WTC11 (cell line): ENCODE data around the gene LRCH4. TPM values are rescaled to one million over a fixed set of nuclear protein-coding genes. Genes with fewer than 3 reads are reported as not detected.

Experiments
- ATAC-seq: fragments of 200-7000 bp; cut with Tn5 transposase; 2 replicates; pipeline ENCODE4 v1.10.0; 2021; ENCODE audit warnings: mild to moderate bottlenecking, moderate library complexity
- CTCF ChIA-PET: fragments of 300-600 bp; sonication (Branson Sonifier 250); formaldehyde crosslinking; loops from one replicate; lab custom pipeline; 2021; ENCODE audit warnings: antibody characterized with exemption; lab: Charles Lee
- POLR2A ChIA-PET: fragments of 350-600 bp; sonication (Branson Sonifier 250); formaldehyde crosslinking; loops from one replicate; lab custom pipeline; 2021; ENCODE audit warnings: antibody characterized with exemption; lab: Charles Lee
- DNase-seq: peaks from one replicate; pipeline ENCODE4 v3.0.0; 2021; ENCODE audit warnings: low spot score
- H3K27ac Mint-ChIP-seq: 2 replicates; pipeline ENCODE4 v1.8.0; 2021; ENCODE audit warnings: mixed read lengths
- H3K27me3 Mint-ChIP-seq: 2 replicates; pipeline ENCODE4 v1.8.0; 2021; ENCODE audit warnings: low read depth, mild to moderate bottlenecking, moderate library complexity, mixed read lengths
- H3K36me3 Mint-ChIP-seq: 2 replicates; pipeline ENCODE4 v1.8.0; 2021; ENCODE audit warnings: mixed read lengths
- H3K4me1 Mint-ChIP-seq: 2 replicates; pipeline ENCODE4 v1.8.0; 2022; ENCODE audit warnings: mixed read lengths
- H3K4me3 Mint-ChIP-seq: 2 replicates; pipeline ENCODE4 v1.8.0; 2021; ENCODE audit warnings: mild to moderate bottlenecking, moderate library complexity, mixed read lengths
- H3K9me3 Mint-ChIP-seq: 2 replicates; pipeline ENCODE4 v1.8.0; 2021; ENCODE audit warnings: mixed read lengths
- E2F4 ChIP-seq: sonication (generic); formaldehyde crosslinking; IDR thresholded peaks from 2 replicates; pipeline ENCODE4 v1.8.1; 2022; ENCODE audit warnings: low read depth, mild to moderate bottlenecking, moderate library complexity, missing genetic modification reagents, borderline replicate concordance
- ERG ChIP-seq: fragments of 250-450 bp; sonication (Bioruptor Pico); IDR thresholded peaks from 2 replicates; pipeline ENCODE4 v1.8.0; 2021; ENCODE audit warnings: mild to moderate bottlenecking
- NFATC4 ChIP-seq: fragments of 250-450 bp; sonication (Bioruptor Pico); IDR thresholded peaks from 2 replicates; pipeline ENCODE4 v1.9.0; 2021; ENCODE audit warnings: mild to moderate bottlenecking
- NR1H2 ChIP-seq: sonication (generic); formaldehyde crosslinking; IDR thresholded peaks from 2 replicates; pipeline ENCODE4 v1.9.0; 2021; ENCODE audit warnings: mild to moderate bottlenecking, moderate library complexity, missing genetic modification reagents
- RELA ChIP-seq: sonication (generic); formaldehyde crosslinking; IDR thresholded peaks from 2 replicates; pipeline ENCODE4 v1.8.1; 2022; ENCODE audit warnings: missing genetic modification reagents, mild to moderate bottlenecking, borderline replicate concordance
- RORB ChIP-seq: fragments of 250-450 bp; sonication (Bioruptor Pico); IDR thresholded peaks from 2 replicates; pipeline ENCODE4 v1.9.0; 2021; ENCODE audit warnings: mild to moderate bottlenecking
- SMAD4 ChIP-seq: sonication (generic); formaldehyde crosslinking; IDR thresholded peaks from 2 replicates; pipeline ENCODE4 v1.8.0; 2022; ENCODE audit warnings: mild to moderate bottlenecking, missing genetic modification reagents
- TP53 ChIP-seq: sonication (generic); formaldehyde crosslinking; IDR thresholded peaks from 2 replicates; pipeline ENCODE4 v1.8.1; 2023; ENCODE audit warnings: mild to moderate bottlenecking, missing genetic modification reagents
- USF1 ChIP-seq: sonication (generic); formaldehyde crosslinking; IDR thresholded peaks from 2 replicates; pipeline ENCODE4 v1.8.0; 2022; ENCODE audit warnings: mild to moderate bottlenecking, missing genetic modification reagents
- ZNF138 ChIP-seq: sonication (generic); formaldehyde crosslinking; conservative IDR thresholded peaks from 2 replicates; pipeline ENCODE4 v1.8.1; 2022; ENCODE audit warnings: mild to moderate bottlenecking, moderate library complexity, missing genetic modification reagents
- ZNF317 ChIP-seq: sonication (generic); formaldehyde crosslinking; IDR thresholded peaks from 2 replicates; pipeline ENCODE4 v1.8.1; 2023; ENCODE audit warnings: low read depth, mild to moderate bottlenecking, moderate library complexity, missing genetic modification reagents, borderline replicate concordance
- total RNA-seq: library from RNA; stranded (reverse); gene quantifications from 3 replicates; pipeline ENCODE4 v1.2.3, GENCODE V29; 2021
- TF ChIP-seq, protein P1 (sequence below): sonication (generic); formaldehyde crosslinking; IDR thresholded peaks from 2 replicates; pipeline ENCODE4 v1.8.1; 2023; ENCODE audit warnings: mild to moderate bottlenecking, missing genetic modification reagents
- TF ChIP-seq, protein P2 (sequence below): sonication (generic); formaldehyde crosslinking; IDR thresholded peaks from 2 replicates; pipeline ENCODE4 v1.8.1; 2023; ENCODE audit warnings: mild to moderate bottlenecking, moderate library complexity, missing genetic modification reagents
- TF ChIP-seq, protein P3 (sequence below): sonication (generic); formaldehyde crosslinking; IDR thresholded peaks from 2 replicates; pipeline ENCODE4 v1.8.0; 2022; ENCODE audit warnings: mild to moderate bottlenecking, missing genetic modification reagents
- TF ChIP-seq, protein P4 (sequence below): sonication (generic); formaldehyde crosslinking; conservative IDR thresholded peaks from 2 replicates; pipeline ENCODE4 v1.8.1; 2023; ENCODE audit warnings: mild to moderate bottlenecking, low read depth, missing genetic modification reagents, moderate library complexity
- TF ChIP-seq, protein P5 (sequence below): fragments of 250-450 bp; sonication (Bioruptor Pico); IDR thresholded peaks from 2 replicates; pipeline ENCODE4 v1.9.0; 2021; ENCODE audit warnings: mild to moderate bottlenecking
- TF ChIP-seq, protein P6 (sequence below): sonication (generic); formaldehyde crosslinking; IDR thresholded peaks from 2 replicates; pipeline ENCODE4 v1.8.1; 2023; ENCODE audit warnings: mild to moderate bottlenecking, missing genetic modification reagents, borderline replicate concordance

LRCH4 gene
- total RNA-seq, 1 experiment from 2014 or later, result 56.7 TPM

- DNase-seq (no peak), ATAC-seq (no peak)
- peaks cover 20% of the 10 kb centered on the region for H3K27me3 Mint-ChIP-seq
- H3K27ac Mint-ChIP-seq, result peak overlapping the region; percentile 20; the same call in 1 of the 2 replicates
- no peaks in the 10 kb centered on the region for H3K36me3 Mint-ChIP-seq
- peaks cover 7% of the 10 kb centered on the region for H3K4me1 Mint-ChIP-seq
- no peak overlapping the region for H3K4me3 Mint-ChIP-seq
- ChIA-PET POLR2A (interaction anchor here (1.4 kb wide), 1 partner anchor 12 kb away, joined by 8 read pairs; the partner anchor contains the start of gene MOSPD3), CTCF (interaction anchor here (0.7 to 1.0 kb wide), 3 partner anchors 12 to 81 kb away, joined by 3 read pairs; partner anchors contain the start of gene MOSPD3)
- H3K9me3 Mint-ChIP-seq, result no peaks in the 10 kb centered on the region
- TF ChIP-seq, protein P1, sequence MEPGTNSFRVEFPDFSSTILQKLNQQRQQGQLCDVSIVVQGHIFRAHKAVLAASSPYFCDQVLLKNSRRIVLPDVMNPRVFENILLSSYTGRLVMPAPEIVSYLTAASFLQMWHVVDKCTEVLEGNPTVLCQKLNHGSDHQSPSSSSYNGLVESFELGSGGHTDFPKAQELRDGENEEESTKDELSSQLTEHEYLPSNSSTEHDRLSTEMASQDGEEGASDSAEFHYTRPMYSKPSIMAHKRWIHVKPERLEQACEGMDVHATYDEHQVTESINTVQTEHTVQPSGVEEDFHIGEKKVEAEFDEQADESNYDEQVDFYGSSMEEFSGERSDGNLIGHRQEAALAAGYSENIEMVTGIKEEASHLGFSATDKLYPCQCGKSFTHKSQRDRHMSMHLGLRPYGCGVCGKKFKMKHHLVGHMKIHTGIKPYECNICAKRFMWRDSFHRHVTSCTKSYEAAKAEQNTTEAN (CRISPR knock-in tag), result no peak
- TF ChIP-seq SMAD4 (CRISPR knock-in tag) (no peak), ERG (CRISPR knock-in tag) (no peak), E2F4 (no peak), RORB (CRISPR knock-in tag) (no peak), USF1 (CRISPR knock-in tag) (no peak), TP53 (CRISPR knock-in tag) (no peak), NFATC4 (CRISPR knock-in tag) (no peak), ZNF138 (CRISPR knock-in tag) (no peak), RELA (CRISPR knock-in tag) (no peak), NR1H2 (CRISPR knock-in tag) (no peak), ZNF317 (CRISPR knock-in tag) (no peak)
- TF ChIP-seq, protein P2, sequence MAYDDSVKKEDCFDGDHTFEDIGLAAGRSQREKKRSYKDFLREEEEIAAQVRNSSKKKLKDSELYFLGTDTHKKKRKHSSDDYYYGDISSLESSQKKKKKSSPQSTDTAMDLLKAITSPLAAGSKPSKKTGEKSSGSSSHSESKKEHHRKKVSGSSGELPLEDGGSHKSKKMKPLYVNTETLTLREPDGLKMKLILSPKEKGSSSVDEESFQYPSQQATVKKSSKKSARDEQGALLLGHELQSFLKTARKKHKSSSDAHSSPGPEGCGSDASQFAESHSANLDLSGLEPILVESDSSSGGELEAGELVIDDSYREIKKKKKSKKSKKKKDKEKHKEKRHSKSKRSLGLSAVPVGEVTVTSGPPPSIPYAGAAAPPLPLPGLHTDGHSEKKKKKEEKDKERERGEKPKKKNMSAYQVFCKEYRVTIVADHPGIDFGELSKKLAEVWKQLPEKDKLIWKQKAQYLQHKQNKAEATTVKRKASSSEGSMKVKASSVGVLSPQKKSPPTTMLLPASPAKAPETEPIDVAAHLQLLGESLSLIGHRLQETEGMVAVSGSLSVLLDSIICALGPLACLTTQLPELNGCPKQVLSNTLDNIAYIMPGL (CRISPR knock-in tag), result no peak
- TF ChIP-seq, protein P3, sequence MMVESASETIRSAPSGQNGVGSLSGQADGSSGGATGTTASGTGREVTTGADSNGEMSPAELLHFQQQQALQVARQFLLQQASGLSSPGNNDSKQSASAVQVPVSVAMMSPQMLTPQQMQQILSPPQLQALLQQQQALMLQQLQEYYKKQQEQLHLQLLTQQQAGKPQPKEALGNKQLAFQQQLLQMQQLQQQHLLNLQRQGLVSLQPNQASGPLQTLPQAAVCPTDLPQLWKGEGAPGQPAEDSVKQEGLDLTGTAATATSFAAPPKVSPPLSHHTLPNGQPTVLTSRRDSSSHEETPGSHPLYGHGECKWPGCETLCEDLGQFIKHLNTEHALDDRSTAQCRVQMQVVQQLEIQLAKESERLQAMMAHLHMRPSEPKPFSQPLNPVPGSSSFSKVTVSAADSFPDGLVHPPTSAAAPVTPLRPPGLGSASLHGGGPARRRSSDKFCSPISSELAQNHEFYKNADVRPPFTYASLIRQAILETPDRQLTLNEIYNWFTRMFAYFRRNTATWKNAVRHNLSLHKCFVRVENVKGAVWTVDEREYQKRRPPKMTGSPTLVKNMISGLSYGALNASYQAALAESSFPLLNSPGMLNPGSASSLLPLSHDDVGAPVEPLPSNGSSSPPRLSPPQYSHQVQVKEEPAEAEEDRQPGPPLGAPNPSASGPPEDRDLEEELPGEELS (CRISPR knock-in tag), result no peak
- TF ChIP-seq, protein P4, sequence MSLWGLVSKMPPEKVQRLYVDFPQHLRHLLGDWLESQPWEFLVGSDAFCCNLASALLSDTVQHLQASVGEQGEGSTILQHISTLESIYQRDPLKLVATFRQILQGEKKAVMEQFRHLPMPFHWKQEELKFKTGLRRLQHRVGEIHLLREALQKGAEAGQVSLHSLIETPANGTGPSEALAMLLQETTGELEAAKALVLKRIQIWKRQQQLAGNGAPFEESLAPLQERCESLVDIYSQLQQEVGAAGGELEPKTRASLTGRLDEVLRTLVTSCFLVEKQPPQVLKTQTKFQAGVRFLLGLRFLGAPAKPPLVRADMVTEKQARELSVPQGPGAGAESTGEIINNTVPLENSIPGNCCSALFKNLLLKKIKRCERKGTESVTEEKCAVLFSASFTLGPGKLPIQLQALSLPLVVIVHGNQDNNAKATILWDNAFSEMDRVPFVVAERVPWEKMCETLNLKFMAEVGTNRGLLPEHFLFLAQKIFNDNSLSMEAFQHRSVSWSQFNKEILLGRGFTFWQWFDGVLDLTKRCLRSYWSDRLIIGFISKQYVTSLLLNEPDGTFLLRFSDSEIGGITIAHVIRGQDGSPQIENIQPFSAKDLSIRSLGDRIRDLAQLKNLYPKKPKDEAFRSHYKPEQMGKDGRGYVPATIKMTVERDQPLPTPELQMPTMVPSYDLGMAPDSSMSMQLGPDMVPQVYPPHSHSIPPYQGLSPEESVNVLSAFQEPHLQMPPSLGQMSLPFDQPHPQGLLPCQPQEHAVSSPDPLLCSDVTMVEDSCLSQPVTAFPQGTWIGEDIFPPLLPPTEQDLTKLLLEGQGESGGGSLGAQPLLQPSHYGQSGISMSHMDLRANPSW (CRISPR knock-in tag), result no peak
- TF ChIP-seq, protein P5, sequence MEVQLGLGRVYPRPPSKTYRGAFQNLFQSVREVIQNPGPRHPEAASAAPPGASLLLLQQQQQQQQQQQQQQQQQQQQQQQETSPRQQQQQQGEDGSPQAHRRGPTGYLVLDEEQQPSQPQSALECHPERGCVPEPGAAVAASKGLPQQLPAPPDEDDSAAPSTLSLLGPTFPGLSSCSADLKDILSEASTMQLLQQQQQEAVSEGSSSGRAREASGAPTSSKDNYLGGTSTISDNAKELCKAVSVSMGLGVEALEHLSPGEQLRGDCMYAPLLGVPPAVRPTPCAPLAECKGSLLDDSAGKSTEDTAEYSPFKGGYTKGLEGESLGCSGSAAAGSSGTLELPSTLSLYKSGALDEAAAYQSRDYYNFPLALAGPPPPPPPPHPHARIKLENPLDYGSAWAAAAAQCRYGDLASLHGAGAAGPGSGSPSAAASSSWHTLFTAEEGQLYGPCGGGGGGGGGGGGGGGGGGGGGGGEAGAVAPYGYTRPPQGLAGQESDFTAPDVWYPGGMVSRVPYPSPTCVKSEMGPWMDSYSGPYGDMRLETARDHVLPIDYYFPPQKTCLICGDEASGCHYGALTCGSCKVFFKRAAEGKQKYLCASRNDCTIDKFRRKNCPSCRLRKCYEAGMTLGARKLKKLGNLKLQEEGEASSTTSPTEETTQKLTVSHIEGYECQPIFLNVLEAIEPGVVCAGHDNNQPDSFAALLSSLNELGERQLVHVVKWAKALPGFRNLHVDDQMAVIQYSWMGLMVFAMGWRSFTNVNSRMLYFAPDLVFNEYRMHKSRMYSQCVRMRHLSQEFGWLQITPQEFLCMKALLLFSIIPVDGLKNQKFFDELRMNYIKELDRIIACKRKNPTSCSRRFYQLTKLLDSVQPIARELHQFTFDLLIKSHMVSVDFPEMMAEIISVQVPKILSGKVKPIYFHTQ (CRISPR knock-in tag), result no peak
- TF ChIP-seq, protein P6, sequence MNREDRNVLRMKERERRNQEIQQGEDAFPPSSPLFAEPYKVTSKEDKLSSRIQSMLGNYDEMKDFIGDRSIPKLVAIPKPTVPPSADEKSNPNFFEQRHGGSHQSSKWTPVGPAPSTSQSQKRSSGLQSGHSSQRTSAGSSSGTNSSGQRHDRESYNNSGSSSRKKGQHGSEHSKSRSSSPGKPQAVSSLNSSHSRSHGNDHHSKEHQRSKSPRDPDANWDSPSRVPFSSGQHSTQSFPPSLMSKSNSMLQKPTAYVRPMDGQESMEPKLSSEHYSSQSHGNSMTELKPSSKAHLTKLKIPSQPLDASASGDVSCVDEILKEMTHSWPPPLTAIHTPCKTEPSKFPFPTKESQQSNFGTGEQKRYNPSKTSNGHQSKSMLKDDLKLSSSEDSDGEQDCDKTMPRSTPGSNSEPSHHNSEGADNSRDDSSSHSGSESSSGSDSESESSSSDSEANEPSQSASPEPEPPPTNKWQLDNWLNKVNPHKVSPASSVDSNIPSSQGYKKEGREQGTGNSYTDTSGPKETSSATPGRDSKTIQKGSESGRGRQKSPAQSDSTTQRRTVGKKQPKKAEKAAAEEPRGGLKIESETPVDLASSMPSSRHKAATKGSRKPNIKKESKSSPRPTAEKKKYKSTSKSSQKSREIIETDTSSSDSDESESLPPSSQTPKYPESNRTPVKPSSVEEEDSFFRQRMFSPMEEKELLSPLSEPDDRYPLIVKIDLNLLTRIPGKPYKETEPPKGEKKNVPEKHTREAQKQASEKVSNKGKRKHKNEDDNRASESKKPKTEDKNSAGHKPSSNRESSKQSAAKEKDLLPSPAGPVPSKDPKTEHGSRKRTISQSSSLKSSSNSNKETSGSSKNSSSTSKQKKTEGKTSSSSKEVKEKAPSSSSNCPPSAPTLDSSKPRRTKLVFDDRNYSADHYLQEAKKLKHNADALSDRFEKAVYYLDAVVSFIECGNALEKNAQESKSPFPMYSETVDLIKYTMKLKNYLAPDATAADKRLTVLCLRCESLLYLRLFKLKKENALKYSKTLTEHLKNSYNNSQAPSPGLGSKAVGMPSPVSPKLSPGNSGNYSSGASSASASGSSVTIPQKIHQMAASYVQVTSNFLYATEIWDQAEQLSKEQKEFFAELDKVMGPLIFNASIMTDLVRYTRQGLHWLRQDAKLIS (CRISPR knock-in tag), result no peak
Measured at GRCh38 chr7:100623951-100624824, 38.3 kb upstream of the LRCH4 start.
